HEK293 (cell line): ENCODE measurements around the gene SLC44A5.

Experiments used
- BCL11A ChIP-seq: fragments of 450-650 bp; formaldehyde crosslinking; IDR thresholded peaks from 2 replicates; pipeline ENCODE4 v1.5.1; 2016; ENCODE audit warnings: low read depth, missing biosample characterization, missing genetic modification characterization
- GLI4 ChIP-seq: fragments of 450-650 bp; formaldehyde crosslinking; IDR thresholded peaks from 2 replicates; pipeline ENCODE4 v1.5.1; 2016; ENCODE audit warnings: missing biosample characterization, missing genetic modification characterization
- HOXD13 ChIP-seq: sonication (generic); formaldehyde crosslinking; IDR thresholded peaks from 2 replicates; pipeline ENCODE4 v1.8.0; 2022; ENCODE audit warnings: missing genetic modification reagents, borderline replicate concordance
- PATZ1 ChIP-seq: fragments of 450-650 bp; formaldehyde crosslinking; IDR thresholded peaks from 2 replicates; pipeline ENCODE4 v1.5.1; 2016; ENCODE audit warnings: missing biosample characterization, missing genetic modification characterization
- PRDM10 ChIP-seq: fragments of 450-650 bp; formaldehyde crosslinking; IDR thresholded peaks from 2 replicates; pipeline ENCODE4 v1.5.1; 2016; ENCODE audit warnings: missing biosample characterization, missing genetic modification characterization
- PRDM6 ChIP-seq: fragments of 450-650 bp; formaldehyde crosslinking; IDR thresholded peaks from 2 replicates; pipeline ENCODE4 v1.5.1; 2017; ENCODE audit warnings: missing biosample characterization, missing genetic modification characterization
- SP7 ChIP-seq: fragments of 450-650 bp; formaldehyde crosslinking; IDR thresholded peaks from 2 replicates; pipeline ENCODE4 v1.5.1; 2016; ENCODE audit warnings: missing biosample characterization, missing genetic modification characterization
- TCF7L2 ChIP-seq: IDR thresholded peaks from 2 replicates; pipeline ENCODE4 v1.6.1; 2011; ENCODE audit warnings: low read depth, mild to moderate bottlenecking, inconsistent platforms, low read length, moderate library complexity, borderline replicate concordance
- ZBTB20 ChIP-seq: fragments of 450-650 bp; formaldehyde crosslinking; IDR thresholded peaks from 2 replicates; pipeline ENCODE4 v1.5.1; 2016; ENCODE audit warnings: missing biosample characterization, missing genetic modification characterization
- ZBTB48 ChIP-seq: fragments of 450-650 bp; formaldehyde crosslinking; IDR thresholded peaks from 2 replicates; pipeline ENCODE4 v1.5.1; 2016; ENCODE audit warnings: missing biosample characterization, missing genetic modification characterization
- ZBTB6 ChIP-seq: fragments of 450-650 bp; formaldehyde crosslinking; IDR thresholded peaks from 2 replicates; pipeline ENCODE4 v1.5.1; 2017; ENCODE audit warnings: missing biosample characterization, missing genetic modification characterization
- ZEB2 ChIP-seq: fragments of 450-650 bp; formaldehyde crosslinking; IDR thresholded peaks from 2 replicates; pipeline ENCODE4 v1.5.1; 2016; ENCODE audit warnings: missing biosample characterization, missing genetic modification characterization
- ZFP69B ChIP-seq: fragments of 450-650 bp; formaldehyde crosslinking; IDR thresholded peaks from 2 replicates; pipeline ENCODE4 v1.5.1; 2016; ENCODE audit warnings: missing biosample characterization, missing genetic modification characterization
- ZNF16 ChIP-seq: fragments of 450-650 bp; formaldehyde crosslinking; IDR thresholded peaks from 2 replicates; pipeline ENCODE4 v1.5.1; 2016; ENCODE audit warnings: low read depth, missing biosample characterization, missing genetic modification characterization
- ZNF2 ChIP-seq: fragments of 450-650 bp; formaldehyde crosslinking; IDR thresholded peaks from 2 replicates; pipeline ENCODE4 v1.5.1; 2016; ENCODE audit warnings: missing biosample characterization, missing genetic modification characterization
- ZNF266 ChIP-seq: fragments of 450-650 bp; formaldehyde crosslinking; IDR thresholded peaks from 2 replicates; pipeline ENCODE4 v1.5.1; 2016; ENCODE audit warnings: missing biosample characterization, missing genetic modification characterization, low read depth
- ZNF366 ChIP-seq: fragments of 450-650 bp; formaldehyde crosslinking; conservative IDR thresholded peaks from 2 replicates; pipeline ENCODE4 v1.5.1; 2016; ENCODE audit warnings: missing biosample characterization, missing genetic modification characterization
- ZNF394 ChIP-seq: fragments of 450-650 bp; formaldehyde crosslinking; IDR thresholded peaks from 2 replicates; pipeline ENCODE4 v1.5.1; 2016; ENCODE audit warnings: missing biosample characterization, missing genetic modification characterization, mild to moderate bottlenecking, moderate library complexity, borderline replicate concordance
- ZNF398 ChIP-seq: fragments of 450-650 bp; formaldehyde crosslinking; IDR thresholded peaks from 2 replicates; pipeline ENCODE4 v1.5.1; 2017; ENCODE audit warnings: missing biosample characterization, missing genetic modification characterization
- ZNF548 ChIP-seq: fragments of 450-650 bp; formaldehyde crosslinking; IDR thresholded peaks from 2 replicates; pipeline ENCODE4 v1.5.1; 2016; ENCODE audit warnings: missing biosample characterization, missing genetic modification characterization
- ZNF549 ChIP-seq: fragments of 450-650 bp; IDR thresholded peaks from 2 replicates; pipeline ENCODE4 v1.5.1; 2018; ENCODE audit warnings: missing biosample characterization, missing genetic modification characterization, mild to moderate bottlenecking, inconsistent platforms, moderate library complexity
- ZNF558 ChIP-seq: fragments of 450-650 bp; formaldehyde crosslinking; IDR thresholded peaks from 2 replicates; pipeline ENCODE4 v1.5.1; 2016; ENCODE audit warnings: missing biosample characterization, missing genetic modification characterization
- ZNF560 ChIP-seq: fragments of 450-650 bp; formaldehyde crosslinking; IDR thresholded peaks from 2 replicates; pipeline ENCODE4 v1.5.1; 2017; ENCODE audit warnings: missing biosample characterization, missing genetic modification characterization, borderline replicate concordance
- ZNF629 ChIP-seq: fragments of 450-650 bp; formaldehyde crosslinking; IDR thresholded peaks from 2 replicates; pipeline ENCODE4 v1.5.1; 2017; ENCODE audit warnings: missing biosample characterization, missing genetic modification characterization
- ZNF645 ChIP-seq: fragments of 450-650 bp; formaldehyde crosslinking; IDR thresholded peaks from 2 replicates; pipeline ENCODE4; 2016; ENCODE audit warnings: missing biosample characterization, missing genetic modification characterization
- ZNF707 ChIP-seq: fragments of 450-650 bp; formaldehyde crosslinking; IDR thresholded peaks from 2 replicates; pipeline ENCODE4 v1.5.1; 2016; ENCODE audit warnings: missing biosample characterization, missing genetic modification characterization
- ZNF776 ChIP-seq: fragments of 450-650 bp; formaldehyde crosslinking; IDR thresholded peaks from 2 replicates; pipeline ENCODE4 v1.5.0; 2017; ENCODE audit warnings: missing biosample characterization, missing genetic modification characterization, borderline replicate concordance

Gene SLC44A5

GRCh38 chr1:75616436-75617433, 5.8 kb upstream of the SLC44A5 start (continued):
- TF ChIP-seq PRDM10 (tag by site-specific recombination) (peak; percentile 14; the same call in 1 of the 2 replicates), ZNF558 (no peak; the same call in 1 of the 2 replicates), ZNF560 (no peak), ZNF2 (tag by site-specific recombination) (peak; percentile 18; the same call in 1 of the 2 replicates), ZNF266 (tag by site-specific recombination) (no peak), PATZ1 (peak; percentile 24), ZBTB20 (tag by site-specific recombination) (peak; percentile 44; the same call in 1 of the 2 replicates), GLI4 (tag by site-specific recombination) (no peak), ZNF398 (tag by site-specific recombination) (no peak), ZNF394 (no peak), ZNF645 (tag by site-specific recombination) (no peak), ZNF16 (tag by site-specific recombination) (no peak), BCL11A (tag by site-specific recombination) (no peak), TCF7L2 (no peak), ZNF549 (tag by site-specific recombination) (no peak), ZNF366 (tag by site-specific recombination) (peak; percentile 44), ZNF629 (no peak), ZEB2 (no peak), ZNF707 (no peak), ZBTB48 (peak; percentile 71), PRDM6 (no peak), SP7 (tag by site-specific recombination) (no peak), ZNF776 (tag by site-specific recombination) (no peak), HOXD13 (CRISPR knock-in tag) (no peak), ZBTB6 (no peak), ZFP69B (tag by site-specific recombination) (no peak), ZNF548 (tag by site-specific recombination) (no peak)
